A673 (cell line): ENCODE results near the gene PEX5.
"Not testable (repeated sequence)": the region's sequence is repeated elsewhere in the genome, so short reads cannot be mapped to it uniquely, and the experiment has no call there.

Experiments used
- EZH2 ChIP-seq: fragments of 200-600 bp; sonication (generic); IDR thresholded peaks from 2 replicates; pipeline ENCODE4 v1.6.1; 2017; ENCODE audit warnings: borderline replicate concordance, low read depth, mild to moderate bottlenecking, mixed read lengths, antibody characterized with exemption, low read length; ENCODE audit not compliant: poor library complexity, severe bottlenecking
- TF ChIP-seq, protein P1 (sequence below): fragments of 300-800, 200-600 bp; sonication (generic); conservative IDR thresholded peaks from 2 replicates; pipeline ENCODE4 v1.5.1; 2017; ENCODE audit warnings: low read depth, mild to moderate bottlenecking, antibody characterized with exemption, low read length, moderate library complexity, mixed read lengths

DNA sequence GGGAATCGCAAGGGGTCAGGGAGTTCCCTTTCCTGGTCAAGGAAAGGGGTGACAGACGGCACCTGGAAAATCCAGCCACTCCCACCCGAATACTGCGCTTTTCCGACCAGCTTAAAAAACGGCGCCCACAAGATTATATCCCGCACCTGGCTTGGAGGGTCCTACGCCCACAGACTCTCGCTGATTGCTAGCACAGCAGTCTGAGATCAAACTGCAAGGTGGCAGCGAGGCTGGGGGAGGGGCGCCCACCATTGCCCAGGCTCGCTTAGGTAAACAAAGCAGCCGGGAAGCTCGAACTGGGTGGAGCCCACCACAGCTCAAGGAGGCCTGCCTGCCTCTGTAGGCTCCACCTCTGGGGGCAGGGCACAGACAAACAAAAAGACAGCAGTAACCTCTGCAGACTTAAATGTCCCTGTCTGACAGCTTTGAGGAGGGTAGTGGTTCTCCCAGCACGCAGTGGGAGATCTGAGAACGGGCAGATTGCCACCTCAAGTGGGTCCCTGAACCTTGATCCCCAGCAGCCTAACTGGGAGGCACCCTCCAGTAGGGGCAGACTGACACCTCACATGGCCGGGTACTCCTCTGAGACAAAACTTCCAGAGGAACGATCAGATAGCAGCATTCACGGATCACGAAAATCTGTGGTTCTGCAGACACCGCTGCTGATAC lies 62.0 kb downstream of the PEX5 start:
- TF ChIP-seq, protein P1, sequence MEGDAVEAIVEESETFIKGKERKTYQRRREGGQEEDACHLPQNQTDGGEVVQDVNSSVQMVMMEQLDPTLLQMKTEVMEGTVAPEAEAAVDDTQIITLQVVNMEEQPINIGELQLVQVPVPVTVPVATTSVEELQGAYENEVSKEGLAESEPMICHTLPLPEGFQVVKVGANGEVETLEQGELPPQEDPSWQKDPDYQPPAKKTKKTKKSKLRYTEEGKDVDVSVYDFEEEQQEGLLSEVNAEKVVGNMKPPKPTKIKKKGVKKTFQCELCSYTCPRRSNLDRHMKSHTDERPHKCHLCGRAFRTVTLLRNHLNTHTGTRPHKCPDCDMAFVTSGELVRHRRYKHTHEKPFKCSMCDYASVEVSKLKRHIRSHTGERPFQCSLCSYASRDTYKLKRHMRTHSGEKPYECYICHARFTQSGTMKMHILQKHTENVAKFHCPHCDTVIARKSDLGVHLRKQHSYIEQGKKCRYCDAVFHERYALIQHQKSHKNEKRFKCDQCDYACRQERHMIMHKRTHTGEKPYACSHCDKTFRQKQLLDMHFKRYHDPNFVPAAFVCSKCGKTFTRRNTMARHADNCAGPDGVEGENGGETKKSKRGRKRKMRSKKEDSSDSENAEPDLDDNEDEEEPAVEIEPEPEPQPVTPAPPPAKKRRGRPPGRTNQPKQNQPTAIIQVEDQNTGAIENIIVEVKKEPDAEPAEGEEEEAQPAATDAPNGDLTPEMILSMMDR = not testable (repeated sequence)
- TF ChIP-seq EZH2 = not testable (repeated sequence)
